Stimulated activated CD8-positive, alpha-beta memory T cell treated with anti-CD3 and anti-CD28 coated beads, Interleukin-12 subunit alpha, Interleukin-12 subunit beta, amount 100 ng/mL, for 1 hour (primary cell): Measurements from ENCODE around the gene TUBB4A.

Experiments
- DNase-seq: peaks from one replicate; pipeline ENCODE4 v3.0.0-alpha.2; 2020; ENCODE audit warnings: low read depth

The TUBB4A gene

GRCh38 chr19:6466526-6467248 lies 35.4 kb downstream of the TUBB4A start:
- no peak for DNase-seq

- no peak for DNase-seq
Observed at GRCh38 chr19:6465663-6466062, 36.4 kb downstream of the TUBB4A start.

GRCh38 chr19:6465006-6465405 lies 37.1 kb downstream of the TUBB4A start:
- no peak for DNase-seq

GRCh38 chr19:6464070-6464873 lies 37.8 kb downstream of the TUBB4A start, which contains the start of gene CRB3:
TSS of gene CRB3 (plus strand) at chr19:6464271. CDS start at chr19:6464702, 431 bp downstream.
- DNase-seq = peak; percentile 42

- DNase-seq = peak; percentile 94
Observed at GRCh38 chr19:6460099-6460884, 41.8 kb downstream of the TUBB4A start.

GRCh38 chr19:6459262-6460098 lies 42.6 kb downstream of the TUBB4A start, which contains the start of gene SLC25A23:
TSS of gene SLC25A23 (minus strand) at chr19:6459792. CDS start at chr19:6459628, 164 bp downstream.
- DNase-seq = no peak

- DNase-seq = no peak
Observed at GRCh38 chr19:6458695-6459261, 43.3 kb downstream of the TUBB4A start.

- no peak for DNase-seq
Observed at GRCh38 chr19:6457958-6458694, 44.0 kb downstream of the TUBB4A start.

GRCh38 chr19:6455924-6456323 lies 46.2 kb downstream of the TUBB4A start:
- no peak for DNase-seq

GRCh38 chr19:6453951-6454565 lies 48.1 kb downstream of the TUBB4A start:
- DNase-seq = no peak

- DNase-seq = no peak
Observed at GRCh38 chr19:6452899-6453298, 49.2 kb downstream of the TUBB4A start.

- DNase-seq = no peak
Observed at GRCh38 chr19:6452223-6452614, 49.9 kb downstream of the TUBB4A start.

- no peak for DNase-seq
Observed at GRCh38 chr19:6451583-6452222, 50.4 kb downstream of the TUBB4A start.

- DNase-seq = no peak
Observed at GRCh38 chr19:6450166-6450565, 51.9 kb downstream of the TUBB4A start.

GRCh38 chr19:6448045-6448444 lies 54.1 kb downstream of the TUBB4A start:
- DNase-seq = no peak

- DNase-seq = no peak
Observed at GRCh38 chr19:6446452-6446851, 55.7 kb downstream of the TUBB4A start.
